SU-DHL-6 (cell line): ENCODE measurements around the gene PDZD8.

ENCODE experiments used
- H2AFZ ChIP-seq: fragments of 200-600 bp; sonication (generic); 2 replicates; pipeline ENCODE4 v1.6.1; 2014; ENCODE audit warnings: low read depth, mild to moderate bottlenecking, moderate library complexity, mixed read lengths, antibody characterized with exemption, low read length; ENCODE audit not compliant: severe bottlenecking
- H3F3A ChIP-seq: fragments of 200-600 bp; shearing (Covaris generic); 2 replicates; pipeline ENCODE4 v1.6.0; 2016; ENCODE audit warnings: antibody characterized with exemption, mild to moderate bottlenecking; ENCODE audit not compliant: insufficient read depth
- H3K27ac ChIP-seq: fragments of 200-600 bp; sonication (generic); 2 replicates; pipeline ENCODE4 v1.5.1; 2016; ENCODE audit warnings: low read depth, mild to moderate bottlenecking, low read length, moderate library complexity, mixed read lengths
- H3K27me3 ChIP-seq: fragments of 200-600 bp; sonication (generic), shearing (Covaris generic); 2 replicates; pipeline ENCODE4 v1.6.0; 2014; ENCODE audit warnings: mild to moderate bottlenecking, low read length
- H3K36me3 ChIP-seq: fragments of 200-600 bp; sonication (generic); 2 replicates; pipeline ENCODE4 v1.6.1; 2014; ENCODE audit warnings: mild to moderate bottlenecking, low read length, mixed read lengths
- H3K4me2 ChIP-seq: fragments of 300-600, 200-600 bp; shearing (Covaris generic), sonication (generic); 2 replicates; pipeline ENCODE4 v1.6.0; 2014; ENCODE audit warnings: low read length, low read depth, mild to moderate bottlenecking; ENCODE audit not compliant: poor library complexity, severe bottlenecking
- H3K4me3 ChIP-seq: fragments of 200-600 bp; sonication (generic); 2 replicates; pipeline ENCODE4 v1.5.1; 2014; ENCODE audit warnings: antibody characterized with exemption, low read length, mild to moderate bottlenecking, mixed read lengths; ENCODE audit not compliant: insufficient read depth, poor library complexity, severe bottlenecking
- H3K79me2 ChIP-seq: fragments of 200-600 bp; sonication (generic); 2 replicates; pipeline ENCODE4 v1.6.1; 2014; ENCODE audit warnings: mild to moderate bottlenecking, low read length, moderate library complexity; ENCODE audit not compliant: insufficient read depth
- H3K9ac ChIP-seq: fragments of 200-600 bp; sonication (generic); 2 replicates; pipeline ENCODE4 v1.7.0; 2014; ENCODE audit warnings: mild to moderate bottlenecking, low read length
- H3K9me2 ChIP-seq: fragments of 200-600 bp; sonication (generic); replicated peaks from 2 replicates; pipeline ENCODE4 v1.6.1; 2014; ENCODE audit warnings: low read length; ENCODE audit not compliant: insufficient read depth
- H3K9me3 ChIP-seq: fragments of 200-600 bp; sonication (generic); 2 replicates; pipeline ENCODE4 v1.6.1; 2014; ENCODE audit warnings: low read length, mixed read lengths; ENCODE audit not compliant: insufficient read depth
- H4K20me1 ChIP-seq: fragments of 200-600 bp; sonication (generic); 2 replicates; pipeline ENCODE4 v1.6.1; 2014; ENCODE audit warnings: low read depth, mild to moderate bottlenecking, antibody characterized with exemption, low read length, moderate library complexity, mixed read lengths
- CTCF ChIP-seq: fragments of 200-600 bp; sonication (generic); IDR thresholded peaks from one replicate; pipeline ENCODE4 v1.5.1; 2017; ENCODE audit warnings: antibody characterized with exemption, mild to moderate bottlenecking, low read length, moderate library complexity; ENCODE audit not compliant: insufficient read depth, poor library complexity, severe bottlenecking
- EZH2phosphoT487 ChIP-seq: fragments of 200-600 bp; sonication (generic), shearing (Covaris generic); conservative IDR thresholded peaks from 2 replicates; pipeline ENCODE4 v1.6.1; 2018; ENCODE audit warnings: mild to moderate bottlenecking, antibody characterized with exemption, low read length, moderate library complexity, mixed read lengths

The PDZD8 gene

GRCh38 chr10:117375360-117376178, at the start of gene PDZD8:
TSS of gene PDZD8 (minus strand) at chr10:117375440. CDS start at chr10:117375227, 213 bp downstream.
- Histone ChIP-seq H3K27ac (peak within 1 kb of the TSS; percentile 40; the same call in 1 of the 2 replicates), H3K9ac (peak within 1 kb of the TSS; percentile 78), H4K20me1 (peaks cover 19% of the 10 kb centered on the region), H3K27me3 (no peaks in the 10 kb centered on the region), H3K4me3 (peak within 1 kb of the TSS; percentile 70), H2AFZ (peak within 1 kb of the TSS; percentile 81), H3K9me3 (no peaks in the 10 kb centered on the region), H3K4me2 (peak within 1 kb of the TSS; percentile 98), H3K36me3 (no peaks in the 10 kb centered on the region), H3F3A (no peaks in the 10 kb centered on the region), H3K79me2 (peaks cover 45% of the 10 kb centered on the region), H3K9me2 (no peaks in the 10 kb centered on the region)
- TF ChIP-seq CTCF = no peak
- TF ChIP-seq EZH2phosphoT487 = no peak

GRCh38 chr10:117424171-117424570, 48.9 kb upstream of the PDZD8 start:
- Histone ChIP-seq H3K4me3 (no peak overlapping the region), H2AFZ (no peak overlapping the region), H3K4me2 (no peak overlapping the region), H4K20me1 (no peaks in the 10 kb centered on the region), H3K36me3 (no peaks in the 10 kb centered on the region), H3K9ac (no peak overlapping the region), H3K9me3 (no peaks in the 10 kb centered on the region), H3K79me2 (no peaks in the 10 kb centered on the region), H3K27ac (no peak overlapping the region), H3K9me2 (no peaks in the 10 kb centered on the region), H3K27me3 (no peaks in the 10 kb centered on the region), H3F3A (no peaks in the 10 kb centered on the region)
- TF ChIP-seq CTCF (no peak), EZH2phosphoT487 (no peak)

- no peak overlapping the region for H3K4me2 ChIP-seq
- H3K9me2 ChIP-seq = no peaks in the 10 kb centered on the region
- H3K79me2 ChIP-seq = no peaks in the 10 kb centered on the region
- H3K9ac ChIP-seq = no peak overlapping the region
- no peak for TF ChIP-seq EZH2phosphoT487
- TF ChIP-seq CTCF = no peak
- H2AFZ ChIP-seq = no peak overlapping the region
- H3K36me3 ChIP-seq = no peaks in the 10 kb centered on the region
- H3K27me3 ChIP-seq = no peaks in the 10 kb centered on the region
- H4K20me1 ChIP-seq = no peaks in the 10 kb centered on the region
- no peaks in the 10 kb centered on the region for H3K9me3 ChIP-seq
- no peak overlapping the region for H3K4me3 ChIP-seq
- H3F3A ChIP-seq = no peaks in the 10 kb centered on the region
- H3K27ac ChIP-seq = no peak overlapping the region
Measured at GRCh38 chr10:117421985-117422384, 46.7 kb upstream of the PDZD8 start.
